Measurements from ENCODE around the gene ABRACL.
"Not testable (repeated sequence)": the region's sequence is repeated elsewhere in the genome, so short reads cannot be mapped to it uniquely, and the experiment has no call there.

Gene ABRACL

DNA sequence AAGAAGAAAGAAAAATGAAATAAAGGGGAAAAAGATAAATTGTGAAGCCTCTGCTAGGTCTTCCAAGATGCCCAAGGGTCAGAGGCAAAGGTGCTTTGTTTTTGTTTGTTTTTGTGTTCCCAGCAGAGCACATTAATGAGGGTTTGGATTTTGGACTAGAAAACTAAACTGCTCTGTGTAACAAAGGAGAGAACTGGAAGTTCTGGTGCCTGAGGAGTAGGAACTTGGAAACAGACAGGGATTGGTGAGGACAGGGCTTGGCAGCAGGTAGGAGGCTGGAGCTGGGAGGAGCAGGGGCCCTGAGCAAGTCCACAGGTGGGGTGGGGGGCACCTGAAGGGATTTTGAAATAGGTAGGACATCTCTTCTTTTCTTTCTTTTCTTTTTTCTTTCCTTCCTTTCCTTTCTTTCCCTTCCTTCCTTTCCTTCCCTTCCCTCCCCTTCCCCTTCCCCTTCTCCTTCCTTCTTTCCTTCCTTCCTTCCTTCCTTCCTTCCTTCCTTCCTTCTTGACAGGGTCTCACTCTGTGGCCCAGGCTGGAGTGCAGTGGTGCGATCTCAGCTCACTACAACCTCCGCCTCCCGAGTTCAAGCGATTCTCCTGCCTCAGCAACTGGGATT is 15.3 kb upstream of the ABRACL start:
- no peak for DNase-seq

DNA sequence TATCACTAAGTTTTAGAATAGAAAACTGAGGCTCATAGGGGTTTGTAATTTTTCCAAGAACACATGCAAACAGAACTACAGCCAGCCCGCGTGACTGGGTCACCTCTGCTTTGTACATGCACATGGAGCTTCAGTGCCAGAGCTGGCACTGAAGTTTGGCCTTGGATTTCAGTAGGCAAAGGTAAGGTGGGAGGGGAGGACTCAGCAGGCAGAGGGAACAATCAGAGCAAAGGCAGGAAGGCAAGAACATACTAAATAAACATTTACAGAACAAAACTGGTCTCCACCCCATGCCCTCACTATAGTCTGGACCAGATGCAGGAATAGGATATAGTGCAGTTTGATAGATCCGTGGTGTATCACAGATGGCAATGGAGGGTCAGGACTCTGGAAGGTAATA is 13.6 kb upstream of the ABRACL start:
- DNase-seq, result no peak

DNA sequence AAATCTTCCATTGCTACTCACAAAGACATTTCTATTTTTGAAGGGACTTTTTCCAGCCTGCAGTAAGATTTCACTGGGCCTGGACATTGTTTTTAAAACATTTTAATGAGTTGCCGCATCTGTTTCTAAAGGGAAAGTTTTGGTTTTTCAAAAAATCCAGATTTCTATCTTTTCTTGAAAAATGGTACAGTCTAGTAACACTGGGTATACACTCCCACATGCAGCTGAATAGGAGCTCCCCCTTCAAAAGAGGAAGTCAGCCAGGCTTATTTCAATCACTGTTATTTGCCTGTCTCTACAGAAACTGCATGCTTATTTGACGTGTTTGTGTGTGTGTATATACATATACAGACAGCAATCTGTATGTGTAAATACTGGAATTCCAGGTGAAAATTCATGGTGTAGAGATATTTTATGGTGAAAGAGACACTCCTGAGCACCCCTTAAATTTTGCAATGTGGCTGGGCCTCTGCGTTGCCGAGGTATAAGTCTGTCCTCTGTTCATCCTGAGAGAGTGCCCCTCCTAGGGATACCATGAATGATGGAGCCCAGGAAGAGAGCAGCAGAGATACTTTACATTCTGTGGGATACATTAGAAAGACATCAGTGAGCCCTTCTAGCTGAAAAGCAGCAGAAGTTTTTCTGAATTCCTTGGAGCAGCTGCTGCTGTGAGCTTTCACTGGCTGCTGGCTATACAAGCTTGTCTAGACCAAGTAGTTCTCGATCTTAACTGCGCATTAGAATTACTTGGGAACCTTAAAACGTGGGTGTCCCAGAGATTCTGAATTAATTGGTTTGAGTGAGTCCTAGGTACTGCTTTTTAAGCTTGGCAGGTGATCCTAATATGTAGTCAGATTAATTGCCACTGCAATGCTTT is 12.0 kb upstream of the ABRACL start:
- no peak for DNase-seq

DNA sequence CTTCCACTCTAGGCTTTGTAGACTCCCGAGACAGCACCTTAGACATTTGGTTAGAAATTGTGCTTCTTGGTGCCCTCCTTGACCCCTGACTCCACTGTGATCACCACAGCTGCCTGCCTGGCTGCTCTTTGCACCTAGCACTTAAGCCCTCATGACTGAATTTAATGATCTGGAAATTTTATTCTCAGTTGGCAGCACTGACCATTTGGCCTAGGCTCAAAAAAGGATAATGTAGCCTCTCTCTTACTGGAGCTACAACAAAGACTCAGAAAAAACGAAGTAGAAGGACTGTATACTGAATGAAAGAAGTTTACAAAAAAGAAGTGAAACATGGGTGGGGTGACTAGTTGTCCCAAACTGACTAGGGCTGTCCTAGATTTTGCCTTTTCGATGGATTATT is 11.3 kb upstream of the ABRACL start:
- DNase-seq, result peak; percentile 57

DNA sequence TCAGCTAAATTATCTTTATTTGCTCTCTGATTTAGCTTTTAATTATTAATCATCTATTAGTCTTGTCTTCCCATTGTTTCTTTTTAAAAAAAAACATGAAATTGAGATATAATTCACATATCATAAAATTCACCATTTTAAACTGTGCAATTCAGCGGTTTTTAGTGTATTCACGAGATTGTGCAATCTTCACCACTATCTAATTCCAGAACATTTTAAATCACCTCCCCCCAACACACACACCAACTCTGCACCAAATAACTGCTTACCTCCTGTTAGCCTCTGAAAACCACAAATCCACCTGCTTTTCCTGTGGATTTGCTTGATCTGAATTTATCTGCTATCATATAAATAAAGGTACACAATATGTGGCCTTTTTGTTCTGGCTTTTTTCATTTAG is 8.8 kb upstream of the ABRACL start:
- DNase-seq, result no peak

DNA sequence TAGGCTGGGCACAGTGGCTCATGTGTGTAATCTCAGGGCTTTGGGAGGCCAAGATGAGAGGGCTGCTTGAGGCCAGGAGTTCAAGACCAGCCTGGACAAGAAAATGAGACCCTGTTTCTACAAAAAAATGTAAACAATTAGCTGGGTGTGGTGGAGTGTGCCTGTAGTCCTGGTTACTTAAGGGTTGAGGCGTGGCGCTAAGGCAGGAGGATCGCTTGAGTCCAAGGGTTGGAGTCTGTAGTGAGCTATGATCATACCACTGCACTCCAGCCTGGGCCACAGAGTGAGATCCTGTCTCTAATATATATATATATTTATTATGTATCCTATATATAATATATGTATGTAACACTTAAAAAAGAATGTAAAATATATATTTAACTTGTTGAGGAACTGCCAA is 7.9 kb upstream of the ABRACL start:
- DNase-seq, result no peak

DNA sequence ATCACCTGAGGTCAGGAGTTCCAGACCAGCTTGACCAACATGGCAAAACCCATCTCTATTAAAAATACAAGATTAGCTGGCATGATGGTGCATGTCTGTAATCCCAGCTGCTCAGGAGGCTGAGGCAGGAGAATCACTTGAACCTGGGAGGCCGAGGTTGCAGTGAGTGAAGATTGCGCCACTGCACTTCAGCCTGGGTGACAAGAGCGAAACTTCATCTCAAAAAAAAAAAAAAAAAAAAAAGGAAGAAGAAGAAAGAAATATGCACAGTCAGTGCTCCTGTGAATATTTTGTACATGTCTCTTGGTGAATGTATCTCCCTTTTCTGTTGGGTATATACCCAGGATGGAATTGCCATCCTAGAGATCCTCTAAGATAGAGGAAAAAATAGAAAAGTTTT is 3.1 kb upstream of the ABRACL start:
- DNase-seq, result not testable (repeated sequence)

DNA sequence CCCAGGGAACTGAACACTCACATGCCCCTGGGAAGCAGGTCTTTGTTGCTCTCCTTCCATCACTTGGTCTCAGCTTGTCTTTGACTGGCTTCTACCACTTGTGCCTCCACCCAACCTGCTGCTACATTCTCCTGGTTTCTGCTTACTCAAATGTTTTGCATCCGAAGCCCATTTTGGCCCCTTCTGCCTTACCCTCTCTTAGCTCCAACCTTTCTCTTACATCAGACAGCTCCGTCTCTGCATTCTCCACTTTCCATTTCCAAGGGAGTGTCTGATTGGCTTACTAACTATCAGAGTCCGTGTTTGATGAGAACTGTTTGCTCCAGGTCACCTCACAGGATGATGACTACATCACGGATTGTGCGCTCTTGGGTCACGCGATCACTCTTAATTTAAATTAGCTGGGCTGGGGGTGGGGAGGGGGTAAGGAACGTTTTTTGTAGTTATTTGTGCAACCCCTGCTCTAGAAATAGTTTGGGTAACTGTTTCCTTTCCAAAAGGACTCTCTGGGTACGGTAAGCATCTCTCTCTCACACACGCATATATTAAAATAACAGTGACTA is 844 bp upstream of the ABRACL start:
- no peak for DNase-seq

DNA sequence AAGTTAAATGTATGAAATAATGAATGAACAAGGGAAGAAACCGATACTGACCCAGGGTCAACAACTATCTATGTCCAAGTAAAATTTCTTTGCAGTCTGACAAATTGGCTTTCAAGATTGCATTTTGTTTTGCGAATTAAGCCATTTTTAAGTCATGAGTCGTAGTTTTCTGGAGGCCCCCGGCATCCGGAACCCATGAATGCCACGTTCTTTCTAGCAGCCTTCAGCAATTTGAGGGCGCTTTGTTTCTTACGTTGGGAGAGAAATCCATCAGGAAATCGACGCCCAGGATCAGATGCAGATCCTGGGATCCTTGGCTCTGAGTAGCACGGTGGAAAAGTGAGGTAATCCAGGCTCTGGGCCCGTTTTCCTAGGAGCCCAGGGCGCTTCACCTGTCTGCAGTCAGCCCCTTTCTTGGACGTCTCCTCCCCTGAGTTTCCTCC is 309 bp upstream of the ABRACL start:
- DNase-seq, result no peak

DNA sequence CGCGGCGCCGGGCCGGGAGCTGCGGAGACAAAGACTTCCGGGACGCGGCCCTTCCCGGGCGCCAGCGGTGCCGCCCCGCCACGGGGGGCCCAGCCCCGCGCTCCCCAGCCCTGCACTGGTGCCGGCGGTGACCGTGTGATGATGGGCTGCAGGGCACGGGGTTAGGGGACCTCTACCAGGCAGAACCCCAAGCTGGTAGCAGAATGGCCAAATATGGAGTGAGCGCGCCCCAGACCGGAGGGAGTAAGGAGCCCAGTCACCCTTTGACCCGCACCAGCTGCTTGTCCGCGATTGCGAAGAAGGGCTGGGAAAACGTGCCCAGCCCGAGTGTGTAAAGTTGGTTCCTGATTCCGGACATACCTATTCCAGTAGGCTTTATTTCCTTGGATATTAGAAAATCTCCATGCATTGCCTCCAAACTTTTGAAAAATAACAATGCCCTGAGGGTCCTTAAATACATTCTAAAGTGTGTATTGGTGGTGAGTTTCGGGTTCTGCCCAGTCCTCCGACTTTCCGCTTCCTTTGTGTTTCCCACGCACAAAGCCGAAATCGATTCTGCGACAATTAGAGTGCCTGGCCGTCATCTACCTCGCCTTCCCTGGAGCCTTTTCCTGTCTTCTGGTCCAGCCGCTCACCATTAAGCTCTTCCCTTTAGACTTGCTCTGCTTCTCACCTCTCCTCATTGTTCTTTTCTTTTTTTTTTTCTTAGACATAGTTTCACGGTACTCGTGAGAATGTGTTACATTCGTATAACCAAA is 1.1 kb downstream of the ABRACL start:
- DNase-seq, result no peak

DNA sequence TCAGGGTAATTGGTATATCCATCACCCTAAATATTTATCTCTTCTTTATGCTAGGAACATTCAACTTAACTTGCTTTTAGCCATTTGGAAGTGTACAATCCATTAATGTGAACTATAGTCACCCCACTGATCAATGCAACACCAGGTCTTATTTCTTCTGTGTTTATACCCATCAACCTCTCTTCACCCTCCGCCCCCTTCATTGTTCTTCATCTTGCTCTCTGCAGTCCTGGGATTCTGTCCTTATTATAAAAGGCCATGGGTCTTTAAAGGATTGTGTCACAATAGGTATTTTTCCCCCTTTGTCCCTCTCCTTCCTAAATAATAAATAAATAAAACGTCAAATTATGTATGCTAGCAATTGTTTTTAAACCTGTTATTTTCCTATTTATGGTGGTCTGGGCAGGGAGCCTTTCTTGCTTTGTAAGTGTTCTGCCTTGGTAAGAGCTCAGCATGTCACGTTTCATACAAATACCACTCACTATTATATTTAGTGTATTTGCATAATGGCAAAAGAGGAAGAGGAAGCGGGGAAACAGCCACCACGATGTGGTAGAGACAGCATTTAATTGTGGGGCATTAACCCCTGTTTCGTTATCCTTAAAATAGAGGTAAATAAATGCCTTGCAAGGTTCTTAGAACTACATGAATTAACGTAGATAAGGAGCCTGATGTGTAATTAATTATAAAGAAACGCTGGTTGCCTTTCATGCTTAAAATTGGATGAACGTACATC is 1.9 kb downstream of the ABRACL start:
- DNase-seq, result no peak

DNA sequence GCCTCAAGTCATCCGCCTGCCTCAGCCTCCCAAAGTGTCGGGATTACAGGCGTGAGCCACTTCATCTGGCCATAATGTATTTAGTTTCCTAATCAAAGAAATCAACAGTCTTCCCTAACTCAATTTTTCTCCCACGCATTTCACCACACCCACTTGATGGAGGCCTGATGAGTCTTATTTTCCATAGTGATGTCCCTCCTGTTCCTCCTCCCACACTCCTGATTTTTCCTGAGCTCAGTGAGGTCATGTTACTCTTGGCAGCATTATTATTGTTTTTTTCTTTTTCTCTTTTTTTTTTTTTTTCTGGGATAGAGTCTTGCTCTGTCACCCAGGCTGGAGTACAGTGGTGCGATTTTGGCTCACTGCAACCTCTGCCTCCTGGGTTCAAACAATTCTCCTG is 8.9 kb downstream of the ABRACL start:
- no peak for DNase-seq

DNA sequence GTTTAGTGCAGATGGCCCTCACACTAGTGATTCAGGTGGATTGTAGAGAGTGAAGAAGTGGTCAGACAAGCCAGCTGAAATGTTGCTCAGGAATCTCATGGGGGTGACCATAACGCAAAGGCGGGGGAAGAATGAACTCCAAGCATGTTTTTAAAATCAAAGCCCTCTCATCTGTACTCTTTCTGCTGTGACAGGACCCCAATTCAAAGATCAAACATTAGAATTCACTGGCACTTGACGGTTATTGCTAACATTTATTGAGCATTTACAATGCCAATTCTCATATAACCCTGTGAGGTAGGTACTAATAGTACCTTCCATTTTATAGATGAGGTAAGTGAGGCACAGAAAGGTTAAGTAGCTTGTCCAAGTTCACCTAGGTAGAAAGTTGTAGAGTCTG is 15.7 kb downstream of the ABRACL start:
- no peak for DNase-seq

DNA sequence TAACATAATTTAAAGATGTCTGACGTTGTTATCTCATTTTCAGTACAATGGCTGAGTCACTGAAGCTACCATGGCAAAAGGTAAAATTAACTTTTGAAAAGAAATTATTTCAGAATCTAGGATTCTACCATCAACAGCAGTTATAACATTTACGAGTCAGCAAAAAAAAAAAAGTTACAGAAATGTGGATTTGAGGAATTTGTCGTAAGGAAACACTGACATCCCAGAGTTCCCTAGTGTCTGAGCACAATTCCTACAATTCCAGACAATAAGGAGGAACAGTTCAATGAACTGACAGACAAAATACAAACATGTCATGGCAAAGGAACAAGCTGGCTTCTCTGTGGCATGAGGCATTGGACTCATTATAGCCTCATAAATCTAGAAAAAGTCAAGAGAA is 19.1 kb downstream of the ABRACL start:
- DNase-seq, result no peak

DNA sequence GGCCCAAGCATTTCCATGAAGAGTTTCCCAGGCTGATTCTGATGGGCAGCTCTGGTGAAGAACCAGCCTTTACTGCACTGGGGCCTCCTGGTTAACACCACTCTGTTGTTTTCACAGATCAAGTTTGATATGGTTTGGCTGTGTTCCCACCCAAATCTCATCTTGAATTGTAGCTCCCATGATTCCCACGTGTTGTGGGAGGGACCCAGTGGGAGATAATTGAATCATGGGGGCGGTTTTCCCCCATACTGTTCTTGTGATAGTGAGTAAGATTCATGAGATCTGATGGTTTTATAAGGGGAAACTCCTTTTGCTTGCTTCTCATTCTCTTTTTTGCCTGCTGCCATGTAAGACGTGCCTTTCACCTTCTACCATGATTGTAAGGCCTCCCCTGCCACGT is 20.4 kb downstream of the ABRACL start:
- DNase-seq, result not testable (repeated sequence)

DNA sequence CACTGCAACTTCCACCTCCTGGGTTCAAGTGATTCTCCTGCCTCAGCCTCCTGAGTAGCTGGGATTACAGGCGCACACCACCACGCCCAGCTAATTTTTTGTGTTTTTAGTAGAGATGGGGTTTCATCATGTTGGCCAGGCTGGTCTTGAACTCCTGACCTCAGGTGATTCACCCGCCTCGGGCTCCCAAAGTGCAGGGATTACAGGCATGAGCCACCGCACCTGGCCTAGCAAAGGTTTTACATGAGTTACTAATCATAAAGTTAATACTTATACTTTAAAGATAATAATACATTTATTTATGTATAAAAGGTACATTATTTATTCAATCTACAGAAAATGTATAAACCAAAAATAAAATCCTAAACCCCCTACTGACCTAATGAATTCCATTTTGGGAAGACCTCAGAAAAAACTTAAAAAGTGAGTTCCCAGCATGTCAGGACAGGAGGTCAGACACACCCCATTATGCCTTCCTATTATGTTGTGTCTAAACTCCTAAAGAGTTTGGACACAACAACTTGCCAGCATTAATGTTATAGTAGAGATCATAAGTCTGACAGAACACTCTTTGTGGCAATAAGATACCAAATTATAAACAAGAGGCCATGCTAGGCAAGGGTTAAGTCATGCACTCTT is 21.7 kb downstream of the ABRACL start:
- DNase-seq, result not testable (repeated sequence)

DNA sequence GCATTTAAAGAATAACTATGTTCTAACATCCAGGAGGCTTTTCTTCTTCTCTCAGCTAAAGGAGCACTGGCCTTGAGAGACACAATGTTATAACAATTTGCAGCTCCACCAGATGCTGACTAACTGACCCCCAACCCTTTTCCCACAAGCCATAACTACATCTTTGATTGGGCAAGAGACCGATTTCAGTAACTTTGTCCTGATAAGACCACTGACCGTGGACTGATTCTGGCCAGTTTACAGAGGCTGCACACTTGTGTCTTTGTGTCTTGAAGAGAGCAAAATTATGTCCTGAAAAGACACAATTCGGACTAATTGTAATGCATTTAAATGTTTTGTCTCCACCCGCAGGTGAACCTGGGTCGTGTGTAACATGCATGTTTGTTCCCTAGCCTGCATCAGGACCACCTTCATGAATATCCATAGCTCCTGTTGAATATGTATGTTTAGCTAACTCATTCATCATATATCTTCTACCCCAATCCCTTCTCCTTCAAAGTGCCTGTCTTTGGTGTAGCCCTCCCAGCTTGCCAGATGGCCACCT is 22.3 kb downstream of the ABRACL start:
- DNase-seq, result no peak

DNA sequence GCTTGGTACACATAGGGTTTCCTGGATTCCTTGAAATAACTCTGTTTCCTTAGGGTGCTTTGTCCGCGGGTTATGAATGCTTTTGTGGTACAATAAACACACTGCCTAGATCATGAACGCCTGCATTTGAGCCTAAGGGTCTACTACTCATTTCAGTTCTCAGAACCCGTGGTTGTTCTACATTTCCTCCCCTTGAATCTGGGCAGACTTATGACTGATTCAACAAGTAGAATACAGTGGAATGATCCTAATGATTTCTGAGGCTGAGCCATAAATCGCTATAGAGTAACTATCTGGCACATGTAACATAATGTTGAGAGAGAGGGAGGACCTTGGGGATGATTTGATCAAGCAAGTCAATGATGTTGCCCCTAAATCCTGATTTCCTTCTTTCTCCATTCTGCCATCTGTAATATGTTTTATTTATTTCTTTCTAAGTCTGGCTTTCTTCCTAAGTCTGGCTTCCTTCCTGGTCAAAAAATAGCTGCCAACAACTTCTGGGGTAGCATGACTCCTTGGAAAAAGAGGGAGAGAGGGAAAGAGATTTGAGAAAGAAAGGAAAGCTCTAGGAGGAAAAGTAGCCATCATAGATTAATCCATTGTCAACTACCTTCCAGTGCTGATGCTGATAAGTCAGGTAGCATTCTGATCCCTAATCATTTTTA is 23.0 kb downstream of the ABRACL start:
- no peak for DNase-seq

DNA sequence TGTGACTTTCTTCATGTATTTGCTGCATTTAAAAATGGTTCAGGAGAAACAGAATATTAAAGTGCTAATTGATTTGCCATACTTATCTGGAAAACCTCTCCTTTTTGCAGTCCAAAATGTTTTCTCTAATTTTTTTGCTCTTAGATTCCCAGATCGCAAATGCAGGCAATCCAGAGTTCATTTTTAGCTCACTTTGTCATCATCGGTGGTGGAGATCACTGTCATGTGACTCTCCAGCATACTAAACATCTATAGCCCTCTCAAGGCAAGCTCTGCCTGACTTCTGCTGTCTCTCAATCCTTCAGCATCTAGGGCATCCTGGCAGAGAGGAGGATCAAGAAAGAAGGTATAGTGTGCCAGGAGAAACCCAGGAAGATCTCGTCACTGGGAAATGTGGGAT is 24.8 kb downstream of the ABRACL start:
- no peak for DNase-seq

DNA sequence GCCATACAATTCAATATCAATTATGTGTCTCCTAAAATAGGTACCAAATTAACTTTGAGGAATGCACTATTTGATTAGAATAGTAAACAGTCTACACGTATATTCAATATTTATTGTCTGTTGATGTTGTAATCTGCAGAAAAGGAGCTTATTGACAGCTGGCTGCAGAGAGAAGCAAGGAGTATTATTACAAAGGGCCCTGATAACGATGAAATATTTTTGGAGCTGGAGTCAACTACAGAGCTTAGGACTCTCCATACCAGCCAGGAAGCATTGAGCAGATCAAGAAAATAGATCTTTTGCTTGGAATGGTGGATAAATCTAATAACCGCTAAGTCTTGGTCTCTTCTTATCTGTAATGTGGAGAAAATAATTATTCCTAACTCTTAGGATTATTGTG is 25.5 kb downstream of the ABRACL start:
- DNase-seq, result no peak

DNA sequence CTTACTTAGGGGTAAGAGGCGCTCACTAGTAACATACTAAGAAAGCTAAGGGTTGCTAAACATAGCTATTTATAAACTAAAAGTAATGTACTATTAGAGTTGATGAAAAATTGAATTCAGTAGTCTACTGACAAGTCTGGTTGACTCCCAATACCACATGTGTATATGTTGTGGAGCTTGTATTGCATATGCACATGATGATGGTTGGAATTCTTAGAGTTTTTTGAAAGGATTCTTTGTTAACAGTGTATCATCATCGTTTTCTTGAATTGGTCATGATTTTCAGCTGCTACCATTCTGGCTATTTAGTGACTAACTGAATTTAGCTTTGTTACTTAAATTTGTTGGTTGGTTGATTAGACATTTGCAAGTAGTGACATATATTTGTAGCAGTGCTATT is 27.2 kb downstream of the ABRACL start:
- DNase-seq, result no peak
